CD14-positive monocyte (primary cell): ENCODE data around the gene SLC12A9. TPM values are rescaled to one million over a fixed set of nuclear protein-coding genes. Genes with fewer than 3 reads are reported as not detected.

Source experiments
- DNase-seq, 3 donors: peaks; one replicate each; pipeline ENCODE4 v3.0.0-alpha.2; 2011 to 2022
- H2AFZ ChIP-seq: 2 replicates; pipeline ENCODE4 v1.6.0; 2012; ENCODE audit warnings: mild to moderate bottlenecking, low read depth, low read length, inconsistent platforms; ENCODE audit not compliant: insufficient read depth, poor library complexity, severe bottlenecking
- H3K27ac ChIP-seq, 2 donors: 1 replicate in 1 of 2; 2 replicates in 1 of 2; pipeline ENCODE4 v1.5.1; 2012 to 2013; ENCODE audit warnings: low read length in 2 of 2, control low read depth in 1 of 2, inconsistent platforms in 1 of 2, low read depth in 1 of 2, mild to moderate bottlenecking in 1 of 2
- H3K27me3 ChIP-seq, 2 donors: one replicate each; pipeline versions ENCODE4 v1.6.0 to v1.6.1; 2011 to 2013; ENCODE audit warnings: low read length in 2 of 2; ENCODE audit not compliant: control insufficient read depth in 2 of 2, insufficient read depth in 2 of 2
- H3K36me3 ChIP-seq, 2 donors: replicated peaks in 1 of 2; 1 replicate in 1 of 2; 2 replicates in 1 of 2; pipeline versions ENCODE4 v1.5.1 to v1.6.1; 2012 to 2013; ENCODE audit warnings: low read length in 2 of 2, control low read depth in 1 of 2, inconsistent platforms in 1 of 2, mild to moderate bottlenecking in 1 of 2; ENCODE audit not compliant: insufficient read depth in 2 of 2, control insufficient read depth in 1 of 2
- H3K4me1 ChIP-seq, 2 donors: 1 replicate in 1 of 2; 2 replicates in 1 of 2; pipeline versions ENCODE4 v1.5.1 to v1.6.1; 2012 to 2013; ENCODE audit warnings: low read length in 2 of 2, control low read depth in 1 of 2, inconsistent platforms in 1 of 2, mild to moderate bottlenecking in 1 of 2, moderate library complexity in 1 of 2; ENCODE audit not compliant: insufficient read depth in 2 of 2, control insufficient read depth in 1 of 2
- H3K4me2 ChIP-seq: replicated peaks from 2 replicates; pipeline ENCODE3; 2012; ENCODE audit warnings: low read length, moderate library complexity, mild to moderate bottlenecking; ENCODE audit not compliant: poor library complexity, severe bottlenecking; ENCODE audit errors: extremely low read depth
- H3K4me3 ChIP-seq, 3 experiments: fragments of 200-600 bp in 1 of 3; sonication (generic) in 1 of 3; replicated peaks in 1 of 3; 1 replicate in 2 of 3; 2 replicates in 1 of 3; pipeline ENCODE4 v1.5.1; 2011 to 2013; ENCODE audit warnings: low read length in 3 of 3, mild to moderate bottlenecking in 3 of 3, control low read depth in 2 of 3, low read depth in 2 of 3, inconsistent platforms in 1 of 3, moderate library complexity in 1 of 3
- H3K79me2 ChIP-seq: 2 replicates; pipeline ENCODE4 v1.6.0; 2012; ENCODE audit warnings: mild to moderate bottlenecking, control low read depth, inconsistent platforms, low read length, moderate library complexity; ENCODE audit not compliant: insufficient read depth
- H3K9ac ChIP-seq: 2 replicates; pipeline ENCODE4 v1.6.0; 2017; ENCODE audit warnings: low read length, mild to moderate bottlenecking; ENCODE audit not compliant: insufficient read depth, poor library complexity, severe bottlenecking
- H3K9me3 ChIP-seq, 2 donors: replicated peaks in 1 of 2; 1 replicate in 1 of 2; 2 replicates in 1 of 2; pipeline versions ENCODE4 v1.5.1 to v1.6.1; 2012 to 2013; ENCODE audit warnings: low read length in 2 of 2, control low read depth in 1 of 2; ENCODE audit not compliant: control insufficient read depth in 1 of 2, insufficient read depth in 1 of 2
- H4K20me1 ChIP-seq: 2 replicates; pipeline ENCODE4 v1.6.0; 2012; ENCODE audit warnings: mild to moderate bottlenecking, low read length, control low read depth, moderate library complexity; ENCODE audit not compliant: insufficient read depth
- H3K27ac Mint-ChIP-seq, 7 donors: one replicate each; pipeline ENCODE4 v1.8.0; 2020; ENCODE audit warnings: mild to moderate bottlenecking in 7 of 7, mixed read lengths in 7 of 7, moderate library complexity in 6 of 7, inconsistent platforms in 2 of 7
- H3K27me3 Mint-ChIP-seq, 3 donors: one replicate each; pipeline ENCODE4 v1.8.0; 2021 to 2022; ENCODE audit warnings: low read depth in 3 of 3, mild to moderate bottlenecking in 3 of 3, mixed read lengths in 3 of 3, moderate library complexity in 3 of 3, inconsistent platforms in 1 of 3
- H3K36me3 Mint-ChIP-seq, 2 donors: one replicate each; pipeline ENCODE4 v1.8.0; 2020; ENCODE audit warnings: mixed read lengths in 2 of 2, inconsistent platforms in 1 of 2, mild to moderate bottlenecking in 1 of 2
- H3K4me1 Mint-ChIP-seq: one replicate; pipeline ENCODE4 v1.8.0; 2020; ENCODE audit warnings: mild to moderate bottlenecking, mixed read lengths
- H3K4me3 Mint-ChIP-seq, 2 donors: one replicate each; pipeline ENCODE4 v1.8.0; 2020; ENCODE audit warnings: mild to moderate bottlenecking in 2 of 2, mixed read lengths in 2 of 2, moderate library complexity in 1 of 2
- H3K9me3 Mint-ChIP-seq, 7 donors: one replicate each; pipeline ENCODE4 v1.8.0; 2020 to 2022; ENCODE audit warnings: mixed read lengths in 7 of 7, mild to moderate bottlenecking in 6 of 7, moderate library complexity in 6 of 7, inconsistent platforms in 2 of 7
- WGBS: methylation state at CpG from one replicate; pipeline ENCODE4 v1.1.5; 2013; ENCODE audit warnings: missing lambda C conversion rate; ENCODE audit not compliant: insufficient coverage; 5-methylcytosine and 5-hydroxymethylcytosine counted together
- intact Hi-C, 2 donors: fragments of 100-400 bp; cut with micrococcal nuclease; formaldehyde crosslinking; loops; one replicate each; pipeline versions ENCODE4 v1.15.0 to v1.15.1; 2023
- polyA plus RNA-seq, 3 donors: library from polyadenylated mRNA; depleted of rRNA in 1 of 3; unstranded in 2 of 3; stranded (reverse) in 1 of 3; fragments of 300-500 nt in 2 of 3; fragments of >200 nt in 1 of 3; fragmentation: Illumina TruSeq in 2 of 3; gene quantifications; 1 replicate in 2 of 3; 2 replicates in 1 of 3; pipeline ENCODE4 v1.2.3, GENCODE V29; 2012 to 2021
- TF ChIP-seq, protein P1 (sequence below): fragments of 200-600 bp; IDR thresholded peaks from one replicate; pipeline ENCODE4 v1.8.0; 2022; ENCODE audit warnings: antibody characterized with exemption, mild to moderate bottlenecking

Gene SLC12A9
- polyA plus RNA-seq, 3 donors, result 18.8 to 119 (median 19.3) TPM

DNA sequence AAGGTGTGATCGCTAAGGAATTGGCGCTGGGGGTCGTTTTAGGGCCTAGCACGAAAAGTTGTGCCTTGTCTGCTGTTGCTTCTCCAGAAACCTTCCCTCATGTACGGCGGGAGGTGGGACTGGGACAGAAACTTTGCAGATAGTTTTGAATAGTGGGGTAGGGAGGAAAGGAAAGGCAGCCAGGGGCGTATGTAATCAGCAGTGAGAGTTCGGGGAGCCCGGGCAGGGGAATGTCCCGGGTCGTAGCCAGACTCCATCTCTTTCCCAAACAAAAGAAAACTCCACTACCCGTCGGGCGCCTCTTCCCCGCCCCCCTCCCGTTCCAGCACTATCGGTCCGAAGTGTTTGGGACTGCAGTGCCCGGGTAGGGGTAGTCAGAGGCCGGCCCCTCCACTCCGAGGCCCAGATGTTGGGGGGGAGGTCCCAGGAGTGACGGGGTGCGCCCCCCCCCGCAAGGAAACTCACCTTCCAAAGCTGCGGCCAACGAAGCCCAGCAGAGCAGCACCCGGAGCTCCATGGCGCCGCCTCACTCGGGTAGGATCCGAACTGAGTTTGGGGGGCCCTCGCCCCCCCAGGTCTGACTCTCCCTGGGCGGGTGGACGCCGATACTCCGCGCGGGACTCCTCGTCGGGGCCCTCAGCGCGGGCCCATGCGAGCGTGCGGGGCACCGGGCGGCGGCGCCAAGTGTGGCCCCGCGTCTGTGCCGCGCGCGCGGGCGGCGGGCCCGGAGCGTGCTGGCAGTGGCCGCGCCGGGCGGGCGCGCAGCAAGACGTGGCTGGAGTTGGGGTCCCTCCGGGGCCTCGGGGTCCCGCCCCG is 25.8 kb upstream of the SLC12A9 start:
- H3K4me2 ChIP-seq, result peak overlapping the region; percentile 90
- 0% methylated on average over 46 of the region's 71 CpGs for WGBS
- no peak overlapping the region for H3K27ac Mint-ChIP-seq
- peak overlapping the region; percentile 75 for H2AFZ ChIP-seq
- TF ChIP-seq, protein P1, sequence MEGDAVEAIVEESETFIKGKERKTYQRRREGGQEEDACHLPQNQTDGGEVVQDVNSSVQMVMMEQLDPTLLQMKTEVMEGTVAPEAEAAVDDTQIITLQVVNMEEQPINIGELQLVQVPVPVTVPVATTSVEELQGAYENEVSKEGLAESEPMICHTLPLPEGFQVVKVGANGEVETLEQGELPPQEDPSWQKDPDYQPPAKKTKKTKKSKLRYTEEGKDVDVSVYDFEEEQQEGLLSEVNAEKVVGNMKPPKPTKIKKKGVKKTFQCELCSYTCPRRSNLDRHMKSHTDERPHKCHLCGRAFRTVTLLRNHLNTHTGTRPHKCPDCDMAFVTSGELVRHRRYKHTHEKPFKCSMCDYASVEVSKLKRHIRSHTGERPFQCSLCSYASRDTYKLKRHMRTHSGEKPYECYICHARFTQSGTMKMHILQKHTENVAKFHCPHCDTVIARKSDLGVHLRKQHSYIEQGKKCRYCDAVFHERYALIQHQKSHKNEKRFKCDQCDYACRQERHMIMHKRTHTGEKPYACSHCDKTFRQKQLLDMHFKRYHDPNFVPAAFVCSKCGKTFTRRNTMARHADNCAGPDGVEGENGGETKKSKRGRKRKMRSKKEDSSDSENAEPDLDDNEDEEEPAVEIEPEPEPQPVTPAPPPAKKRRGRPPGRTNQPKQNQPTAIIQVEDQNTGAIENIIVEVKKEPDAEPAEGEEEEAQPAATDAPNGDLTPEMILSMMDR, result no peak
- no peaks in the 10 kb centered on the region for H4K20me1 ChIP-seq
- peaks cover 24 to 62% of the 10 kb centered on the region in 2 donors for H3K27me3 ChIP-seq
- H3K4me1 Mint-ChIP-seq, result peaks cover 28% of the 10 kb centered on the region
- no peaks in the 10 kb centered on the region for H3K36me3 ChIP-seq
- H3K4me3 ChIP-seq, result peak overlapping the region; percentile 1 to 73 (median 15)
- peaks cover 0 to 4% of the 10 kb centered on the region in 2 donors for H3K9me3 ChIP-seq
- H3K27me3 Mint-ChIP-seq, result peaks cover 63 to 72% (median 66%) of the 10 kb centered on the region in 3 donors
- H3K4me3 Mint-ChIP-seq, result peak overlapping the region; percentile 67 to 90
- DNase-seq, result no peak
- peaks cover 2 to 20% (median 14%) of the 10 kb centered on the region in 7 donors for H3K9me3 Mint-ChIP-seq
- H3K27ac ChIP-seq, result no peak overlapping the region
- H3K9ac ChIP-seq, result peak overlapping the region; percentile 17
- H3K36me3 Mint-ChIP-seq, result peaks cover 6 to 11% of the 10 kb centered on the region in 2 donors
- peaks cover 32 to 40% of the 10 kb centered on the region in 2 donors for H3K4me1 ChIP-seq
- no peaks in the 10 kb centered on the region for H3K79me2 ChIP-seq
- intact Hi-C loops, result no loop called here

DNA sequence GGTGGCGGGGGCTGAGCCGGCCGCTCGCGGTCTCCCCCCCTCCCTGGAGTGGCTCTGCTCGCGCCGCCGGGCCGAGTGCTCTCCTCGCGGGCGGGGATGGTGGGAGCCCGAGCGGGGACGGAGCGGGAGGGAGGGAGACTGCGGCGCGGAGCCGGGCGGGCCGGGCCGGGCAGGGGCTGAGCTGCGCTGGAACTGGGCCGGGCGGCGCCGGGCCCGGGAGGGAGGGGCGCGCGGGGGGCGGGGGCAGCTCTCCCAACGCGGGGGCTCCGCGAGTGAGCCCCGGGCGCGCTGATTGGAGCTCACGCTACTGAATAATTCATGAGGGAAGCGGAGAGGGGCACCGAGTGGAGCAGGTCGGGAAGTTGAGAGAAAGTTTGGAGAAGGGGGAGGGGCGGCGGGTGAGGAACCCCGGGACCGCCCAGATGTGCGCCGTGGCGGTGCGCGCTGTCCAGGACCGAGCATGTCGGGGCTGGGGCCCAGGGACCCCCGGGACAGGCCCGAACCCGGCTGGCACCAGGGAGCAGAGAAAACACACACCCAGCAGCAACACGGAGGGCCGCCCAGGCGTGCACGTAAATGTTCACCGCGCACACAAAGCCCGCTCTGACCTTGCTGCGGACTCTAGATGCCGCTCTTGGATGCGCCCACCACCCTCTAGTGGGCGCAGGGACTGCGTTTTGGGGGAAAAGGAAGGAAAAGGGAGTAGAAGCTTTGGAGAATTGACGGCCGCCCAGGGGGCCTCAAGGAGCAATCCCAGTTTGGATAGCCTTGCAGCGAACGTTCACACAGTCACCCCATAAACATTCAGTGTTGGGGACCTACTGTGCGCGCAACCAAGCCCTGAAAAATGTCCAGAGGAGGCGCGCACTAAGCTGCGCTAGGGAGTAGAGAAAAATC is 24.9 kb upstream of the SLC12A9 start, which contains the start of gene EPHB4:
Gene EPHB4, minus strand, starts transcription at position 194 of the 897 bp plus-strand sequence. CDS start 493 bp downstream, outside the sequence.
- H3K79me2 ChIP-seq, result no peaks in the 10 kb centered on the region
- H3K36me3 Mint-ChIP-seq, result peaks cover 6 to 11% of the 10 kb centered on the region in 2 donors
- TF ChIP-seq, protein P1, result no peak
- peak within 1 kb of the TSS in 1 of 7 donors; percentile 65 for H3K27ac Mint-ChIP-seq
- peaks cover 24 to 62% of the 10 kb centered on the region in 2 donors for H3K27me3 ChIP-seq
- H3K9ac ChIP-seq, result peak within 1 kb of the TSS; percentile 17
- H2AFZ ChIP-seq, result peak within 1 kb of the TSS; percentile 75
- peak within 1 kb of the TSS; percentile 90 for H3K4me2 ChIP-seq
- peak within 1 kb of the TSS; percentile 28 to 73 (median 31) for H3K4me3 ChIP-seq
- peaks cover 0 to 4% of the 10 kb centered on the region in 2 donors for H3K9me3 ChIP-seq
- no peak for DNase-seq
- under 1% methylated on average over 61 of the region's 80 CpGs for WGBS
- H3K27me3 Mint-ChIP-seq, result peaks cover 64 to 74% (median 68%) of the 10 kb centered on the region in 3 donors
- H3K36me3 ChIP-seq, result no peaks in the 10 kb centered on the region
- H3K9me3 Mint-ChIP-seq, result peaks cover 2 to 20% (median 14%) of the 10 kb centered on the region in 7 donors
- peaks cover 28% of the 10 kb centered on the region for H3K4me1 Mint-ChIP-seq
- intact Hi-C loops, result no loop called here
- no peaks in the 10 kb centered on the region for H4K20me1 ChIP-seq
- H3K4me3 Mint-ChIP-seq, result peak within 1 kb of the TSS; percentile 75 to 92
- no peak within 1 kb of the TSS for H3K27ac ChIP-seq
- peaks cover 32 to 40% of the 10 kb centered on the region in 2 donors for H3K4me1 ChIP-seq
